Skeletal muscle cell (primary cell): ENCODE data around the gene NRP2.

ENCODE experiments used
- DNase-seq: peaks from one replicate; pipeline ENCODE4 v3.0.0-alpha.2; 2010; ENCODE audit warnings: low read depth
- H3K4me3 ChIP-seq: 2 replicates; pipeline ENCODE4 v1.5.1; 2011; ENCODE audit warnings: low read depth, mild to moderate bottlenecking, control low read depth, low read length, moderate library complexity

Gene NRP2

GRCh38 chr2:205657579-205657978, 24.7 kb upstream of the NRP2 start:
- H3K4me3 ChIP-seq: no peak overlapping the region
- peak; percentile 91 for DNase-seq

GRCh38 chr2:205658068-205658467, 24.2 kb upstream of the NRP2 start:
- H3K4me3 ChIP-seq: no peak overlapping the region
- no peak for DNase-seq

- no peak for DNase-seq
- no peak overlapping the region for H3K4me3 ChIP-seq
Measured at GRCh38 chr2:205658572-205658971, 23.7 kb upstream of the NRP2 start.

GRCh38 chr2:205659922-205660321, 22.4 kb upstream of the NRP2 start:
- no peak overlapping the region for H3K4me3 ChIP-seq
- no peak for DNase-seq

- H3K4me3 ChIP-seq: no peak overlapping the region
- DNase-seq: peak; percentile 99
Measured at GRCh38 chr2:205660521-205661124, 21.7 kb upstream of the NRP2 start.

- DNase-seq: no peak
Measured at GRCh38 chr2:205661281-205661680, 21.0 kb upstream of the NRP2 start.

GRCh38 chr2:205662206-205662965, 19.9 kb upstream of the NRP2 start:
- DNase-seq: no peak
- no peak overlapping the region for H3K4me3 ChIP-seq

More at GRCh38 chr2:205661281-205661680, 21.0 kb upstream of the NRP2 start:
- no peak overlapping the region for H3K4me3 ChIP-seq

GRCh38 chr2:205665791-205666190, 16.5 kb upstream of the NRP2 start:
- no peak for DNase-seq
- no peak overlapping the region for H3K4me3 ChIP-seq

- DNase-seq: no peak
Measured at GRCh38 chr2:205670292-205670691, 12.0 kb upstream of the NRP2 start.

GRCh38 chr2:205673312-205673711, 9.0 kb upstream of the NRP2 start:
- DNase-seq: no peak
- no peak overlapping the region for H3K4me3 ChIP-seq

More at GRCh38 chr2:205670292-205670691, 12.0 kb upstream of the NRP2 start:
- H3K4me3 ChIP-seq: no peak overlapping the region

GRCh38 chr2:205675861-205676516, 6.3 kb upstream of the NRP2 start:
- no peak for DNase-seq
- H3K4me3 ChIP-seq: no peak overlapping the region

- no peak overlapping the region for H3K4me3 ChIP-seq
- no peak for DNase-seq
Measured at GRCh38 chr2:205678541-205679142, 3.7 kb upstream of the NRP2 start.

GRCh38 chr2:205679410-205680009, 2.8 kb upstream of the NRP2 start:
- DNase-seq: no peak
- no peak overlapping the region for H3K4me3 ChIP-seq

GRCh38 chr2:205680067-205680466, 2.2 kb upstream of the NRP2 start:
- H3K4me3 ChIP-seq: no peak overlapping the region
- DNase-seq: peak; percentile 75

GRCh38 chr2:205680903-205681302, 1.4 kb upstream of the NRP2 start:
- H3K4me3 ChIP-seq: no peak overlapping the region
- DNase-seq: no peak

GRCh38 chr2:205681401-205682238, 681 bp upstream of the NRP2 start:
- H3K4me3 ChIP-seq: peak overlapping the region; percentile 72
- DNase-seq: no peak

- H3K4me3 ChIP-seq: peak overlapping the region; percentile 72
- no peak for DNase-seq
Measured at GRCh38 chr2:205682971-205683501, 735 bp downstream of the NRP2 start.

GRCh38 chr2:205683502-205684367, 1.4 kb downstream of the NRP2 start:
- DNase-seq: no peak
- peak overlapping the region; percentile 72 for H3K4me3 ChIP-seq
